H1 (cell line): Measurements from ENCODE around the gene CSKMT.

ENCODE experiments used
- CBX8 ChIP-seq: fragments of 300-800, 300-1000 bp; sonication (generic); IDR thresholded peaks from 2 replicates; pipeline ENCODE4 v1.7.1; 2016; ENCODE audit warnings: low read depth, low read length, borderline replicate concordance
- EZH2 ChIP-seq: fragments of 200-600 bp; sonication (generic); IDR thresholded peaks from 2 replicates; pipeline ENCODE4 v1.7.1; 2012; ENCODE audit warnings: low read depth, mild to moderate bottlenecking, moderate library complexity, low read length, inconsistent platforms; ENCODE audit not compliant: severe bottlenecking

- no peak for TF ChIP-seq CBX8
- TF ChIP-seq EZH2: no peak
Measured at GRCh38 chr11:62664405-62665074, 572 bp upstream of the CSKMT start.
